ENCODE data around the gene GUCA1C.

The GUCA1C gene

GRCh38 chr3:108899530-108899929, 54.1 kb downstream of the GUCA1C start:
- no peak for DNase-seq

DNA sequence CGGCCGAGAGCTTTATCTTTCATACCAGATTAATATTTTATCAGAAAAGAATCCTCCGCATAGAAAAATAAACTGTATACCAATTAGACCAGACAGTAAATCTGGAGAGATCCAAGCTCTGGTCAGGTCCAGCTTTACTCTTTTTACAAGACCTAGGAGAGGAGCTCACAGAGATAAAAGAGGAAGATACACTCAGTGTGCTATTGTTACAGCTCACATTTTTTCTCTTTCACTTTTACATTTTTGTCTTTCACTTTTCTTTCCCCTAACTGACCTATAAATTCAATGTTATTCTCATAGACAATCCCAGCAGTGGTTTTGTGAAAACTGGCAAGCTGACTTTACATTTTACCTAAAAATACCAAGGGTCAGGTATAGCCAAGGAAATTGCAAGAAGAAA, 55.8 kb downstream of the GUCA1C start:
- DNase-seq, result no peak

DNA sequence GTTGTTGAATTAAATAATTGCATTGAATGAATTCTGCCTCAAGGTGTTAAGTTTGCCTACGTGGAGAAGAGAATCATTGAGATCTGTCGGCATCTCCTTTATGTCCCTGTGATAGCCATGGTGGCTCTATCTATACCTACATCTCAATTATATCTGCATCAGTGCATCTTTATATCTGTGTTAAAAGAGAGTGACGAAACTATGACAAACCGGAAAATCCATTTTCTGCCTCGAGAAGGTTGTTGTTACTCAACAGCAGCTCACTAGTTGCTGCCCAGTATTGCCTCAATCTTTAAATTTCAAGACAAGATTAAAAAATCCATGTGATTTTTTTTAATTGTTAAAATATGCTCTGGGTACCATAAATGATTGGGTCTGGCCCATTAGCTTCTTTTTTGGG, 58.7 kb downstream of the GUCA1C start:
- no peak for DNase-seq

- no peak for DNase-seq
Observed at GRCh38 chr3:108891833-108892232, 61.8 kb downstream of the GUCA1C start.

DNA sequence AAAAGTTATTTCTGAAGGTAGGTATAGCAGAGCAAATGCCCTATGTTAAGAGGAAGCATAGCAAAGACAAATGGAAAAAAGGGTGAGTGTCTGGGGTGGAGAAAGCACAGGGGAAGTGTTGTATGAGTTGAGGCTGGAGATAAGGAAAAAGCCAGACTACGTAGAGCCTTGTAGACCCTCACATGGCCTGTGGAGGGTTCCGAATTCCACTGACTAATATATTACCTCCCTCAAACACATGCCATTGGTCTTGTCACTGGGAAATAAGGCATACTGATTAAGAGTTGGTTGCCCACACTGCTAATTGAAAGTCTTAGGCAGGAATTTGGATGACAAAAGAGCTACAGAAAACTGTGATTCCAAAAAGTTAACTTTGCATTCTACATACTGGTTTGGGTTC, 65.9 kb downstream of the GUCA1C start:
- no peak for DNase-seq

- no peak for DNase-seq
Observed at GRCh38 chr3:108887121-108887520, 66.6 kb downstream of the GUCA1C start.

- no peak for DNase-seq
Observed at GRCh38 chr3:108883373-108883772, 70.3 kb downstream of the GUCA1C start.

- no peak for DNase-seq
Observed at GRCh38 chr3:108882762-108883161, 70.9 kb downstream of the GUCA1C start.

- no peak for DNase-seq
Observed at GRCh38 chr3:108879915-108880314, 73.8 kb downstream of the GUCA1C start.

DNA sequence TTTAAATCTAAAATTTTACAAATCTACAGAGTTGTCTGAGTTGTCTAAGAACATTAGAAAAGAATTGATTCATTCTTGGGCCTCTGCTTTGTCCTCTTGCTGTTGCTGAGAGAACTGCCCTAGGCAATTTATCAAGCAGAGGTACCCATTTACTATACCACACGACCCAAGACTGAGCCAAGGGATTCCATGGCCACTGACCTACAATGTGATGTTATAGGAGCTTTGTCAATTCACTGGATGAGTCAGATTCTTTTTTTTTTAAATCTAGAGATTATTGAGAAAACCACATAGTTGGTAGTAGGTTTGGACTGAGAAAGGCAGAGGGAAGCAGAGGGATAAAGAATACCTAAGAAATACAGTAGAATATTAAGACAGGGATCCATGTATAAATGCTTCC, 75.8 kb downstream of the GUCA1C start:
- DNase-seq, result no peak

- DNase-seq, result no peak
Observed at GRCh38 chr3:108863799-108864135, 89.9 kb downstream of the GUCA1C start.

- DNase-seq, result no peak
Observed at GRCh38 chr3:108862865-108863798, 90.5 kb downstream of the GUCA1C start.

DNA sequence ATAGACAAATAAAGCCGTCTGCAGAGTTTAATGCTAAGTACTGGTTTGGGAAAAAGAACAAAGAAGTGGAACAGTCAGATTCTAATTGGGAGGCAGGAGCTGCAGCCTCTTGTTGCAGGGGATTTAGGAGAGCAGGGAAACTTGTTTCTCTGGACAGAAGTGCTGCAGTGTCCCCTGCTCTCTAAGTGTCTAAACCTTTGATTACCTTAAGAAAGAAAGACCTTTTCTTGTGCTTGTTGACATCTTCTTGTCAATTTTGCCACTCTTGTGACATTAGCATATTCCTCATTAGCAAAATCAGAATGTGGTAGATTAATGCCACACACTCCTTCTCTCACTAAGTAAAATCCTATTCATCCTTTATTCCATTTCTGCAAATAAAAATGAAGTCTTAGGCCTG, 92.3 kb downstream of the GUCA1C start:
- DNase-seq, result no peak

Data from cortex of kidney (tissue), 1 donor.